AG04449 (cell line): ENCODE data around the gene SIGLEC14.

Source experiments
- CTCF ChIA-PET: fragments of 350-600 bp; formaldehyde crosslinking; extraction: SDS; loops from one replicate; lab custom pipeline; 2021; ENCODE audit warnings: antibody characterized with exemption; lab: Yijun Ruan, JAX
- POLR2A ChIA-PET: fragments of 400-600, 350-600 bp; formaldehyde crosslinking; extraction: SDS; loops from one replicate; lab custom pipeline; 2020; ENCODE audit warnings: antibody characterized with exemption, inconsistent platforms; lab: Yijun Ruan, JAX
- DNase-seq: peaks from one replicate; pipeline ENCODE4 v3.0.0-alpha.2; 2010; ENCODE audit warnings: low read depth, low spot score
- H3K4me3 ChIP-seq: 2 replicates; pipeline ENCODE4 v1.5.1; 2011; ENCODE audit warnings: low read depth, mild to moderate bottlenecking, control low read depth, low read length
- CTCF ChIP-seq: IDR thresholded peaks from one replicate; pipeline ENCODE4 v1.5.1; 2011; ENCODE audit warnings: mild to moderate bottlenecking, moderate library complexity, low read length, control low read depth, inconsistent platforms; ENCODE audit not compliant: insufficient read depth; ENCODE audit errors: missing control alignments

The SIGLEC14 gene

GRCh38 chr19:51610576-51610975 lies 36.0 kb downstream of the SIGLEC14 start:
- POLR2A ChIA-PET = no interaction called here
- no peak for TF ChIP-seq CTCF
- CTCF ChIA-PET = interaction anchor here (0.6 to 3.6 kb wide), 2 partner anchors 10 to 167 kb away, joined by 3 to 19 read pairs; no protein-coding TSS in a partner anchor
- H3K4me3 ChIP-seq = no peak overlapping the region
- no peak for DNase-seq

- DNase-seq = no peak
- POLR2A ChIA-PET = no interaction called here
- peak; percentile 82 for TF ChIP-seq CTCF
- H3K4me3 ChIP-seq = no peak overlapping the region
- CTCF ChIA-PET = interaction anchor here (0.7 to 3.6 kb wide), 12 partner anchors 9 to 170 kb away, joined by 3 to 19 read pairs (median 4); no protein-coding TSS in a partner anchor
These were observed 38.6 kb downstream of the SIGLEC14 start for GRCh38 chr19:51607920-51608562.

GRCh38 chr19:51607077-51607476 lies 39.5 kb downstream of the SIGLEC14 start:
- H3K4me3 ChIP-seq = no peak overlapping the region
- ChIA-PET POLR2A (no interaction called here), CTCF (interaction anchor here (0.6 to 3.0 kb wide), 4 partner anchors 13 to 54 kb away, joined by 3 to 9 read pairs (median 4); no protein-coding TSS in a partner anchor)
- no peak for TF ChIP-seq CTCF
- no peak for DNase-seq

- POLR2A ChIA-PET = no interaction called here
- no peak overlapping the region for H3K4me3 ChIP-seq
- CTCF ChIA-PET = interaction anchor here (1.2 kb wide), 1 partner anchor 55 kb away, joined by 3 read pairs; no protein-coding TSS in a partner anchor
- no peak for TF ChIP-seq CTCF
- no peak for DNase-seq
These were observed 44.3 kb downstream of the SIGLEC14 start for GRCh38 chr19:51602189-51602854.

GRCh38 chr19:51600940-51601580 lies 45.6 kb downstream of the SIGLEC14 start:
- no peak for TF ChIP-seq CTCF
- CTCF ChIA-PET = interaction anchor here (1.1 to 1.2 kb wide), 2 partner anchors 9 to 13 kb away, joined by 3 to 4 read pairs; no protein-coding TSS in a partner anchor
- DNase-seq = no peak
- no peak overlapping the region for H3K4me3 ChIP-seq
- POLR2A ChIA-PET = no interaction called here
